NCI-H524 treated with DMSO at 0.1 percent for 48 hours (cell line): ENCODE measurements around the gene MS4A5.

Experiments used
- DNase-seq: peaks from one replicate; lab custom pipeline; 2025; lab: John Stamatoyannopoulos, UW

The MS4A5 gene

DNA sequence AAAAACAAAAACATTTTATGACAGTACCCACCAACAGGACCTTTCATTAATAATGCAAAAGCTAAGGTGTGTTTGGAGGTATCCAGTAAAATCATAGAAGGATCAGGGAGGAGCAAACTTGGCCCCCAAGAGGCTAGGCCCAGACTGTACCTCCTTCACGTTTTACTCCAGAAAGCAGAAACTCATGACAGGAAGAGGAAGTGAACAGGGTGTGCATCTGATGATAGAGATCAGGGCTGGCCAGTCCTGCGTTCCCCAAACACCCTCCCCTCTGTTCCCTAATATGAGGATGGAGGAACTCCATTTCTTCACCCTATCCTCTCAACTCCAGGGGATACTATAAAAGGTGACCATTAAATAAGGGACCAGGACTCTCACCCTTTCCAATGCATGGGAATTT, 53.0 kb downstream of the MS4A5 start:
- DNase-seq, result no peak

DNA sequence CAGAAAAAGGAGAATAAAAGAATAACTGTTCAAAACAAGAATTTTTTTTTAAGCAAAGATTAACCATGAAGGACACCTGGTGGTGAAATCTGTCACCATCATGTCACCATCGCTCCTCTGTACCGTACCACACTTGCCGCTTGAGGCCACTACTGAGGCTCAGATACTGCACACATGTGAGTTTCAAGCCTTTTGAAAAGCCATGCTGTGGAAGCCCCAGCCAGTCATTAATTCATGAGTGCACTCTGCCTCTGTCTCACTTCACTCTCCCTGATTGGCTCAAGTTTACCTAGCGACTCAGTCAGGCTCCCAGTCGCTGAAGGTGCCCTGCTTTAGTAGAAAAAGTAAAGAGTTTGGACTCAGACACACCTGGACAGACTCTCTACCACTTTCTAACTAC, 56.6 kb downstream of the MS4A5 start:
- no peak for DNase-seq

DNA sequence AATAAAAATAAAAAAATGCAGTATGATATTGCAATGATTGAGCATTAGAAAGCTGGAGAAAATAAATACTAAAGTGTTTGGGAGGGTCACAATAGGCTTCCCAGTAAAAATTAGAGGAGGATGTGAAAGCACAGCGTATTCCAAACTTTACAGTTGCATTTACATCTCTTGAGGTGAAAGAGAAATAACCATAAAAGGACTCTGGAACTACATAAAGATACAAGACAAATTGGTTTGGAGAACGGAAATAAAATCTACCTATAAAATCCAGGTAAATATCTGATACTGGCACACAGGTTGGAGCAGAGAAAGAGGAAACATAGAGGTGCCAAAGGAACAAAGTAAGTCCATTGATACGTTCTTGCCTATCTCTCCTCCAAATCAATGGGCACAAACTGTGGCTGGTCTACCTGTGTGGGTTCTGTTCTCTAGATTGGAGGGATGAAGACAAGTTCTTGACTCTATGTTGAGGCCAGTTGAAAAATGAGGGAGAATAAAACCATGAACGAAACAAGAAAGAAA, 63.2 kb downstream of the MS4A5 start, which contains the start of gene MS4A12:
Gene MS4A12 (plus strand): TSS at position 291 of the 522 bp plus-strand sequence. CDS start 4,541 bp downstream, outside the sequence.
- no peak for DNase-seq

DNA sequence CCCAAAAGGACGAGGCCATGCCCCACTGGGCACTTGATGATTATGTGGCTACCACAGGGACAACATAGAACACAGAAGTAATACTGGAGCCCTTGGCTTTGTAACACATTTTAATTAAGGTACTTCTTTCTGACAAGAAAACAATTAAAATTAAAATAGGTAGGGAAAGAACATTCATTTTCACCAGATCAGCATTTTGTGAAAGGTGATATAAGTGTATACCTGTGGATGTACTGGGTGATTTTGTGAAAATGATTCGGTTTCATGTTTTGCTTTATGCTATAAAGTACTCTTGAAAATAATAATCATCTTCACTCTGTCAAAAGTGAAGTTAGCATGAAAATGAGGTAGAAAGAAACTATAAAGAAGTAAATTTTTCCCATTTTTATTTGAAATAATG, 64.1 kb downstream of the MS4A5 start:
- no peak for DNase-seq
